ENCODE data around the gene EPHB1.
A peak's percentile ranks its signal among the peaks of the same experiment; 100 is the strongest.

EPHB1 gene

GRCh38 chr3:135235541-135235940 lies 440.5 kb downstream of the EPHB1 start:
- Histone ChIP-seq H3K9me2 (ENCODE audit: low read depth, low read length) (no peaks in the 10 kb centered on the region), H2AFZ (ENCODE audit: low read length) (no peak overlapping the region), H3F3A (ENCODE audit: insufficient read depth, low read length) (no peaks in the 10 kb centered on the region), H3K4me1 (ENCODE audit: insufficient read depth, low read length, severe bottlenecking) (no peaks in the 10 kb centered on the region), H3K4me3 (ENCODE audit: low read depth, low read length, poor library complexity, severe bottlenecking) (no peak overlapping the region), H3K36me3 (ENCODE audit: insufficient read depth, low read length) (no peaks in the 10 kb centered on the region), H3K27me3 (ENCODE audit: insufficient read depth, low read length) (no peaks in the 10 kb centered on the region), H3K9me3 (ENCODE audit: low read length) (no peaks in the 10 kb centered on the region), H4K20me1 (ENCODE audit: insufficient read depth, low read length) (no peaks in the 10 kb centered on the region), H3K4me2 (ENCODE audit: low read length) (no peak overlapping the region), H3K27ac (ENCODE audit: low read depth, low read length, poor library complexity, severe bottlenecking) (no peak overlapping the region), H3K9ac (ENCODE audit: low read length) (no peak overlapping the region), H3K79me2 (ENCODE audit: insufficient read depth, low read length) (no peaks in the 10 kb centered on the region)
- TF ChIP-seq, protein P1, sequence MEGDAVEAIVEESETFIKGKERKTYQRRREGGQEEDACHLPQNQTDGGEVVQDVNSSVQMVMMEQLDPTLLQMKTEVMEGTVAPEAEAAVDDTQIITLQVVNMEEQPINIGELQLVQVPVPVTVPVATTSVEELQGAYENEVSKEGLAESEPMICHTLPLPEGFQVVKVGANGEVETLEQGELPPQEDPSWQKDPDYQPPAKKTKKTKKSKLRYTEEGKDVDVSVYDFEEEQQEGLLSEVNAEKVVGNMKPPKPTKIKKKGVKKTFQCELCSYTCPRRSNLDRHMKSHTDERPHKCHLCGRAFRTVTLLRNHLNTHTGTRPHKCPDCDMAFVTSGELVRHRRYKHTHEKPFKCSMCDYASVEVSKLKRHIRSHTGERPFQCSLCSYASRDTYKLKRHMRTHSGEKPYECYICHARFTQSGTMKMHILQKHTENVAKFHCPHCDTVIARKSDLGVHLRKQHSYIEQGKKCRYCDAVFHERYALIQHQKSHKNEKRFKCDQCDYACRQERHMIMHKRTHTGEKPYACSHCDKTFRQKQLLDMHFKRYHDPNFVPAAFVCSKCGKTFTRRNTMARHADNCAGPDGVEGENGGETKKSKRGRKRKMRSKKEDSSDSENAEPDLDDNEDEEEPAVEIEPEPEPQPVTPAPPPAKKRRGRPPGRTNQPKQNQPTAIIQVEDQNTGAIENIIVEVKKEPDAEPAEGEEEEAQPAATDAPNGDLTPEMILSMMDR (IDR thresholded peaks at IDR 0.05; ENCODE audit: low read length) = no peak
- no peak for TF ChIP-seq EZH2 (IDR thresholded peaks at IDR 0.05; ENCODE audit: borderline replicate concordance, low read length)

DNA sequence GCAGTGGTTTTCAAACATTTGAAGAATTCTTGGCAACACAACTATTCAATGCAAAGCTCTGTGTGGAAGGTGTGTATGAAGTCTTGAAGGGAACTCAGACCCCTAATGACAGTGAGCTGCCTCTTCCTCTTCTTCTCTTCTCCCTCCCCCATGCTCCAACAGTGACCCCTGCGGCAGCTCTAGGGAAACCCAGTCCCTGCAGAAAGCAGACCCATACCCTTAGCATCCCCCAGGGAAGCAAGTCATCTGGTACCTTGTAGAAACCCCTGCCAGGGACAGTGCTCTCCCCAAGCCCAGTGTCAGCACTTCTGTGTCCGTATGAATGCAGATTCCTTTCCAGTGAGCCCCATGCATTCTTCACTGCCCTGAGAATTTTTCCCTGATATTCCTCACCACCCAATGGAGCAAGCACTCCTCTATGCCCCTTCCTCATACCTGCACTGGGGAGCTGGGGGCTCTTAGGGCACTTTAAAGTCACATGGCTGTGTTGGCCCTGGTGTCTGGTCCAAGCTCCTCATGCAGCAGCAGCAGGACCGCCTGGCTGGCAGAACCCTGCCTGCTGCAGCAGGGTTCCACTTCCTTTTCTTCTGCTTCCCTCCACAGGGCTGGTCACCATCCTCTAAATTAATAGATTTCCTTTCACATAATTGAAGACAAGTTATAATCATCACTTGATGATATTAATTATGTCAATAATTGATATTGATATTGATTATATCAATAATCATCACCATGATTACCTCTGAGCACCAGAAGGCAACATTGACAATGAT lies 442.5 kb downstream of the EPHB1 start:
- no peaks in the 10 kb centered on the region for H3F3A ChIP-seq (ENCODE audit: insufficient read depth, low read length)
- no peaks in the 10 kb centered on the region for H3K79me2 ChIP-seq (ENCODE audit: insufficient read depth, low read length)
- H3K9ac ChIP-seq (ENCODE audit: low read length) = no peak overlapping the region
- no peaks in the 10 kb centered on the region for H3K9me2 ChIP-seq (ENCODE audit: low read depth, low read length)
- no peak overlapping the region for H3K27ac ChIP-seq (ENCODE audit: low read depth, low read length, poor library complexity, severe bottlenecking)
- no peaks in the 10 kb centered on the region for H3K9me3 ChIP-seq (ENCODE audit: low read length)
- no peak for TF ChIP-seq EZH2 (IDR thresholded peaks at IDR 0.05; ENCODE audit: borderline replicate concordance, low read length)
- TF ChIP-seq, protein P1 (IDR thresholded peaks at IDR 0.05; ENCODE audit: low read length) = peak; percentile 17; the same call in 1 of the 2 replicates
- H3K36me3 ChIP-seq (ENCODE audit: insufficient read depth, low read length) = no peaks in the 10 kb centered on the region
- H2AFZ ChIP-seq (ENCODE audit: low read length) = no peak overlapping the region
- H3K27me3 ChIP-seq (ENCODE audit: insufficient read depth, low read length) = no peaks in the 10 kb centered on the region
- no peaks in the 10 kb centered on the region for H3K4me1 ChIP-seq (ENCODE audit: insufficient read depth, low read length, severe bottlenecking)
- no peaks in the 10 kb centered on the region for H4K20me1 ChIP-seq (ENCODE audit: insufficient read depth, low read length)
- no peak overlapping the region for H3K4me2 ChIP-seq (ENCODE audit: low read length)
- no peak overlapping the region for H3K4me3 ChIP-seq (ENCODE audit: low read depth, low read length, poor library complexity, severe bottlenecking)

DNA sequence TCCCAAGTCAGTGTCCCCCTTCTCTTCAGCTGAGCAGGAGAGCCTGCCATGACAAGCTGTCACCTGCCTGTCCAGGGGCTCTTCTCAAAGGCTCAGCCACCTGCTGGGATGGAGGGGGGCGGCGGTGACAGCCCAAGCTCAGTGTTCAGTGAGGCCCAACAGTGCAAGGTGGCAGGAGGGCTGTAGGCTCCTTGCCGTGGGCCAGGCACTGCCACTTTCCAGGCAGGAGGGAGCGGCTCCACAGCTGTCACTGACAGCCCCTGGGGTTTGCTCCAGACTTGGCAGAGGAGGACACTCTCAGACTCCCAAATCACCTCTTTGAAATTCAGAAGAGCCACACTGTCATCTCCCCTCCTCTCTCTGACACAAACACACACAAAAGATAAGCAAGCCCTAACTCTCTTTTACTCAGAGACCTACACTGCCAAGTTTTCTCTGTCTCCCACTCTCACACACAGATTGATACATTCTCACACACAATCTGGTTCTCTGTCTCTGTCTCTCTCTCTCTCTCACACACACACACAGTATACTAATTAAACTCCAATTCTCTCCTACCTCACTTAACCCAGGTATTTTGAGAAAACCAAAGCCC lies 443.3 kb downstream of the EPHB1 start:
- Histone ChIP-seq H4K20me1 (ENCODE audit: insufficient read depth, low read length) (no peaks in the 10 kb centered on the region), H3F3A (ENCODE audit: insufficient read depth, low read length) (no peaks in the 10 kb centered on the region), H3K4me2 (ENCODE audit: low read length) (no peak overlapping the region), H3K79me2 (ENCODE audit: insufficient read depth, low read length) (no peaks in the 10 kb centered on the region), H3K9me3 (ENCODE audit: low read length) (no peaks in the 10 kb centered on the region), H3K4me1 (ENCODE audit: insufficient read depth, low read length, severe bottlenecking) (no peaks in the 10 kb centered on the region), H3K9me2 (ENCODE audit: low read depth, low read length) (no peaks in the 10 kb centered on the region), H3K36me3 (ENCODE audit: insufficient read depth, low read length) (no peaks in the 10 kb centered on the region), H3K27me3 (ENCODE audit: insufficient read depth, low read length) (no peaks in the 10 kb centered on the region), H3K27ac (ENCODE audit: low read depth, low read length, poor library complexity, severe bottlenecking) (no peak overlapping the region), H2AFZ (ENCODE audit: low read length) (no peak overlapping the region), H3K9ac (ENCODE audit: low read length) (no peak overlapping the region), H3K4me3 (ENCODE audit: low read depth, low read length, poor library complexity, severe bottlenecking) (no peak overlapping the region)
- TF ChIP-seq, protein P1 (IDR thresholded peaks at IDR 0.05; ENCODE audit: low read length) = no peak
- TF ChIP-seq EZH2 (IDR thresholded peaks at IDR 0.05; ENCODE audit: borderline replicate concordance, low read length) = no peak
